Measurements from ENCODE around the gene NBR1. TPM values are rescaled to one million over a fixed set of nuclear protein-coding genes. Genes with fewer than 3 reads are reported as not detected.
"Not testable (repeated sequence)": the region's sequence is repeated elsewhere in the genome, so short reads cannot be mapped to it uniquely, and the experiment has no call there.

Gene NBR1
- total RNA-seq, 1 donor from 2014 or later, result 66.0 TPM

GRCh38 chr17:43212641-43213490 is 41.9 kb downstream of the NBR1 start:
- no peak for DNase-seq (ENCODE audit: low spot score in 2 of 2)
- no peak for FAIRE-seq

- FAIRE-seq, result no peak
Observed at GRCh38 chr17:43213545-43213944, 42.5 kb downstream of the NBR1 start.

GRCh38 chr17:43215341-43215740 is 44.3 kb downstream of the NBR1 start:
- no peak for DNase-seq (ENCODE audit: low spot score in 2 of 2)
- FAIRE-seq, result no peak

More at GRCh38 chr17:43213545-43213944, 42.5 kb downstream of the NBR1 start:
- no peak for DNase-seq (ENCODE audit: low spot score in 2 of 2)

GRCh38 chr17:43216369-43216761 is 45.4 kb downstream of the NBR1 start:
- FAIRE-seq, result no peak

GRCh38 chr17:43216762-43217613 is 46.0 kb downstream of the NBR1 start:
- DNase-seq (ENCODE audit: low spot score in 2 of 2) (no peak), FAIRE-seq (no peak)

More at GRCh38 chr17:43216369-43216761, 45.4 kb downstream of the NBR1 start:
- no peak for DNase-seq (ENCODE audit: low spot score in 2 of 2)

- DNase-seq (ENCODE audit: low spot score in 2 of 2) (no peak), FAIRE-seq (no peak)
Observed at GRCh38 chr17:43217614-43218087, 46.6 kb downstream of the NBR1 start.

GRCh38 chr17:43219001-43219400 is 48.0 kb downstream of the NBR1 start:
- FAIRE-seq, result no peak
- DNase-seq (ENCODE audit: low spot score in 2 of 2), result no peak

- DNase-seq (ENCODE audit: low spot score in 2 of 2) (no peak), FAIRE-seq (no peak)
Observed at GRCh38 chr17:43219746-43220380, 48.8 kb downstream of the NBR1 start.

- DNase-seq (ENCODE audit: low spot score in 2 of 2), result no peak
- no peak for FAIRE-seq
Observed at GRCh38 chr17:43220511-43221125, 49.6 kb downstream of the NBR1 start.

- no peak for DNase-seq (ENCODE audit: low spot score in 2 of 2)
- FAIRE-seq, result no peak
Observed at GRCh38 chr17:43224146-43224705, 53.2 kb downstream of the NBR1 start.

- FAIRE-seq (no peak), DNase-seq (ENCODE audit: low spot score in 2 of 2) (no peak)
Observed at GRCh38 chr17:43226393-43226792, 55.4 kb downstream of the NBR1 start.

- DNase-seq (ENCODE audit: low spot score in 2 of 2); FAIRE-seq: not testable (repeated sequence)
Observed at GRCh38 chr17:43228020-43228782, 57.2 kb downstream of the NBR1 start, which contains the start of gene CCDC200. Gene CCDC200, minus strand, starts transcription at chr17:43228623. Its CDS starts 69 bp downstream, at chr17:43228554.

- not testable (repeated sequence) for DNase-seq (ENCODE audit: low spot score in 2 of 2); FAIRE-seq
Observed at GRCh38 chr17:43231205-43232020, 60.4 kb downstream of the NBR1 start.

- not testable (repeated sequence) for DNase-seq (ENCODE audit: low spot score in 2 of 2)
Observed at GRCh38 chr17:43232021-43232699, 61.1 kb downstream of the NBR1 start.

GRCh38 chr17:43233263-43233662 is 62.2 kb downstream of the NBR1 start:
- FAIRE-seq; DNase-seq (ENCODE audit: low spot score in 2 of 2): not testable (repeated sequence)

More at GRCh38 chr17:43232021-43232699, 61.1 kb downstream of the NBR1 start:
- FAIRE-seq, result not testable (repeated sequence)

- not testable (repeated sequence) for DNase-seq (ENCODE audit: low spot score in 2 of 2); FAIRE-seq
Observed at GRCh38 chr17:43233877-43234276, 62.9 kb downstream of the NBR1 start, which contains the start of gene RNU2-1. Gene RNU2-1, minus strand, starts transcription at chr17:43233977.

GRCh38 chr17:43239597-43239996 is 68.6 kb downstream of the NBR1 start:
- not testable (repeated sequence) for DNase-seq (ENCODE audit: low spot score in 2 of 2); FAIRE-seq

Data from frontal cortex (tissue), 4 donors.